ENCODE data around the gene PTPN1.

DNA sequence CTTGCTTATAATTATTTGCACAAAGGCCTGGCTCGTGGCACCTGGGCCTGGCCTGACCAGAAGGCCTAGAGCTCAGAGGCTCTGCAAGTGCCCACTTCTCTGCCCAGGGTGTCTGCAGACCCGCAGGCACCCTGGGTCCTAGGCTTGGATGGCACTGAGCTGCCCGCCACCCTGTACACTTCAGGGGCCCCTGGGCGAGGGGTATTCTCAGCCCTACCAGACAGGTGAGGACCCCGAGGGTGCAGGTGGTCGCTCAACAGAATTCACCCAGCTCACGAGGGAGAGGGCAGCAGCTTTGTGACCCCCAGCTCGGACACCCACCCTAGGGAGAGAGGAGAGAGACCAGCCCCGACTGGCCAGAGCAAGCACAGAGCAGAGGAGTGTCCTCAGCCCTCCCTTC is 97.3 kb downstream of the PTPN1 start:
- no peak for TF ChIP-seq TCF12 (IDR thresholded peaks at IDR 0.05; ENCODE audit: low read depth, low read length)
- TF ChIP-seq, protein P1, sequence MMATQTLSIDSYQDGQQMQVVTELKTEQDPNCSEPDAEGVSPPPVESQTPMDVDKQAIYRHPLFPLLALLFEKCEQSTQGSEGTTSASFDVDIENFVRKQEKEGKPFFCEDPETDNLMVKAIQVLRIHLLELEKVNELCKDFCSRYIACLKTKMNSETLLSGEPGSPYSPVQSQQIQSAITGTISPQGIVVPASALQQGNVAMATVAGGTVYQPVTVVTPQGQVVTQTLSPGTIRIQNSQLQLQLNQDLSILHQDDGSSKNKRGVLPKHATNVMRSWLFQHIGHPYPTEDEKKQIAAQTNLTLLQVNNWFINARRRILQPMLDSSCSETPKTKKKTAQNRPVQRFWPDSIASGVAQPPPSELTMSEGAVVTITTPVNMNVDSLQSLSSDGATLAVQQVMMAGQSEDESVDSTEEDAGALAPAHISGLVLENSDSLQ (IDR thresholded peaks at IDR 0.05) = no peak
- TF ChIP-seq, protein P2, sequence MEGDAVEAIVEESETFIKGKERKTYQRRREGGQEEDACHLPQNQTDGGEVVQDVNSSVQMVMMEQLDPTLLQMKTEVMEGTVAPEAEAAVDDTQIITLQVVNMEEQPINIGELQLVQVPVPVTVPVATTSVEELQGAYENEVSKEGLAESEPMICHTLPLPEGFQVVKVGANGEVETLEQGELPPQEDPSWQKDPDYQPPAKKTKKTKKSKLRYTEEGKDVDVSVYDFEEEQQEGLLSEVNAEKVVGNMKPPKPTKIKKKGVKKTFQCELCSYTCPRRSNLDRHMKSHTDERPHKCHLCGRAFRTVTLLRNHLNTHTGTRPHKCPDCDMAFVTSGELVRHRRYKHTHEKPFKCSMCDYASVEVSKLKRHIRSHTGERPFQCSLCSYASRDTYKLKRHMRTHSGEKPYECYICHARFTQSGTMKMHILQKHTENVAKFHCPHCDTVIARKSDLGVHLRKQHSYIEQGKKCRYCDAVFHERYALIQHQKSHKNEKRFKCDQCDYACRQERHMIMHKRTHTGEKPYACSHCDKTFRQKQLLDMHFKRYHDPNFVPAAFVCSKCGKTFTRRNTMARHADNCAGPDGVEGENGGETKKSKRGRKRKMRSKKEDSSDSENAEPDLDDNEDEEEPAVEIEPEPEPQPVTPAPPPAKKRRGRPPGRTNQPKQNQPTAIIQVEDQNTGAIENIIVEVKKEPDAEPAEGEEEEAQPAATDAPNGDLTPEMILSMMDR (IDR thresholded peaks at IDR 0.05 in 2 of 3, conservative IDR thresholded peaks at IDR 0.05 in 1 of 3; ENCODE audit: control insufficient read depth in 2 of 3, extremely low read depth in 1 of 3, insufficient read depth in 1 of 3, low read depth in 3 of 3, low read length in 3 of 3) = no peak
- no peak for TF ChIP-seq BACH1 (IDR thresholded peaks at IDR 0.05; ENCODE audit: borderline replicate concordance)
- no peak for TF ChIP-seq NR2C2 (IDR thresholded peaks at IDR 0.05; ENCODE audit: borderline replicate concordance, control insufficient read depth, insufficient read length, low read depth)
- TF ChIP-seq, protein P3, sequence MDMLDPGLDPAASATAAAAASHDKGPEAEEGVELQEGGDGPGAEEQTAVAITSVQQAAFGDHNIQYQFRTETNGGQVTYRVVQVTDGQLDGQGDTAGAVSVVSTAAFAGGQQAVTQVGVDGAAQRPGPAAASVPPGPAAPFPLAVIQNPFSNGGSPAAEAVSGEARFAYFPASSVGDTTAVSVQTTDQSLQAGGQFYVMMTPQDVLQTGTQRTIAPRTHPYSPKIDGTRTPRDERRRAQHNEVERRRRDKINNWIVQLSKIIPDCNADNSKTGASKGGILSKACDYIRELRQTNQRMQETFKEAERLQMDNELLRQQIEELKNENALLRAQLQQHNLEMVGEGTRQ (IDR thresholded peaks at IDR 0.05; ENCODE audit: borderline replicate concordance, low read depth, low read length) = no peak
- TF ChIP-seq ZNF274 (IDR thresholded peaks at IDR 0.05; ENCODE audit: insufficient read depth, insufficient read length) = no peak
- TF ChIP-seq, protein P4, sequence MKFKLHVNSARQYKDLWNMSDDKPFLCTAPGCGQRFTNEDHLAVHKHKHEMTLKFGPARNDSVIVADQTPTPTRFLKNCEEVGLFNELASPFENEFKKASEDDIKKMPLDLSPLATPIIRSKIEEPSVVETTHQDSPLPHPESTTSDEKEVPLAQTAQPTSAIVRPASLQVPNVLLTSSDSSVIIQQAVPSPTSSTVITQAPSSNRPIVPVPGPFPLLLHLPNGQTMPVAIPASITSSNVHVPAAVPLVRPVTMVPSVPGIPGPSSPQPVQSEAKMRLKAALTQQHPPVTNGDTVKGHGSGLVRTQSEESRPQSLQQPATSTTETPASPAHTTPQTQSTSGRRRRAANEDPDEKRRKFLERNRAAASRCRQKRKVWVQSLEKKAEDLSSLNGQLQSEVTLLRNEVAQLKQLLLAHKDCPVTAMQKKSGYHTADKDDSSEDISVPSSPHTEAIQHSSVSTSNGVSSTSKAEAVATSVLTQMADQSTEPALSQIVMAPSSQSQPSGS (IDR thresholded peaks at IDR 0.05; ENCODE audit: low read length) = no peak

Data from GM12878 (cell line).